ENCODE results near the gene DPP6.

DNA sequence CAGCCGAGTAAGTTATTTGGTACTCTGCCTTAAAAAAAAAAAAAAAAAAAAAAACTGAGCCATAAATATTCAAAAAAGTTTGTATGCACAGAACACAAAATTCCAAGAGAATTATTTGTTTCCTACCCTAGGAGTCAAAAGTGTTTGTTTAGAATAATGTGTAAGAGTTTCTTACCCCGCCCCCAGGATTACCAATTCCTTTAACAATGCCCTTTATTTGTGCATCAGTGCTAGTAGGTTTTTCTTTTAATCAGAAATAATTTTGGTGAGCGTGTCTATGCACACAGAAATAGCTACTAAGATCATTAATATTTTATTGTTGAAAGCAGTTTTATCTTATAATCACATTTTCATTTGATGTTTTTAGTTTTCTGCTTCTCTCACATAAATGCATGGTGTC, 374.6 kb downstream of the DPP6 start:
- TF ChIP-seq YY1 (IDR thresholded peaks at IDR 0.05; ENCODE audit: low read depth): no peak
- TF ChIP-seq, protein P1, sequence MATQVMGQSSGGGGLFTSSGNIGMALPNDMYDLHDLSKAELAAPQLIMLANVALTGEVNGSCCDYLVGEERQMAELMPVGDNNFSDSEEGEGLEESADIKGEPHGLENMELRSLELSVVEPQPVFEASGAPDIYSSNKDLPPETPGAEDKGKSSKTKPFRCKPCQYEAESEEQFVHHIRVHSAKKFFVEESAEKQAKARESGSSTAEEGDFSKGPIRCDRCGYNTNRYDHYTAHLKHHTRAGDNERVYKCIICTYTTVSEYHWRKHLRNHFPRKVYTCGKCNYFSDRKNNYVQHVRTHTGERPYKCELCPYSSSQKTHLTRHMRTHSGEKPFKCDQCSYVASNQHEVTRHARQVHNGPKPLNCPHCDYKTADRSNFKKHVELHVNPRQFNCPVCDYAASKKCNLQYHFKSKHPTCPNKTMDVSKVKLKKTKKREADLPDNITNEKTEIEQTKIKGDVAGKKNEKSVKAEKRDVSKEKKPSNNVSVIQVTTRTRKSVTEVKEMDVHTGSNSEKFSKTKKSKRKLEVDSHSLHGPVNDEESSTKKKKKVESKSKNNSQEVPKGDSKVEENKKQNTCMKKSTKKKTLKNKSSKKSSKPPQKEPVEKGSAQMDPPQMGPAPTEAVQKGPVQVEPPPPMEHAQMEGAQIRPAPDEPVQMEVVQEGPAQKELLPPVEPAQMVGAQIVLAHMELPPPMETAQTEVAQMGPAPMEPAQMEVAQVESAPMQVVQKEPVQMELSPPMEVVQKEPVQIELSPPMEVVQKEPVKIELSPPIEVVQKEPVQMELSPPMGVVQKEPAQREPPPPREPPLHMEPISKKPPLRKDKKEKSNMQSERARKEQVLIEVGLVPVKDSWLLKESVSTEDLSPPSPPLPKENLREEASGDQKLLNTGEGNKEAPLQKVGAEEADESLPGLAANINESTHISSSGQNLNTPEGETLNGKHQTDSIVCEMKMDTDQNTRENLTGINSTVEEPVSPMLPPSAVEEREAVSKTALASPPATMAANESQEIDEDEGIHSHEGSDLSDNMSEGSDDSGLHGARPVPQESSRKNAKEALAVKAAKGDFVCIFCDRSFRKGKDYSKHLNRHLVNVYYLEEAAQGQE (IDR thresholded peaks at IDR 0.05; ENCODE audit: low read depth): no peak
- no peak for TF ChIP-seq RAD21 (IDR thresholded peaks at IDR 0.05; ENCODE audit: low read depth)
- no peak for TF ChIP-seq TCF12 (IDR thresholded peaks at IDR 0.05; ENCODE audit: low read depth)
- no peak for TF ChIP-seq FOXM1 (IDR thresholded peaks at IDR 0.05; ENCODE audit: borderline replicate concordance, low read depth)
- no peak for TF ChIP-seq EP300 (IDR thresholded peaks at IDR 0.05; ENCODE audit: borderline replicate concordance)
- no peak for TF ChIP-seq MAX (IDR thresholded peaks at IDR 0.05)
- no peak for TF ChIP-seq TAF1 (IDR thresholded peaks at IDR 0.05; ENCODE audit: low read depth)

All from Ishikawa (cell line).